Activated T-helper 2 cell treated with anti-CD3 and anti-CD28 coated beads, Interferon-gamma antibody, Interleukin-2, Interleukin-4, amounts not matched to agents 10 μg/mL and 5 μg/mL and 100 μg/mL, durations not matched to agents 14 hours and 24 hours and 36 hours (primary cell): ENCODE results near the gene HTR1B. TPM values are rescaled to one million over a fixed set of nuclear protein-coding genes. Genes with fewer than 3 reads are reported as not detected.

Experiments used
- DNase-seq: peaks from one replicate; pipeline ENCODE4 v3.0.0; 2021; ENCODE audit warnings: low spot score
- H3K27ac Mint-ChIP-seq: one replicate; pipeline ENCODE4 v1.8.0; 2021; ENCODE audit warnings: mixed read lengths
- H3K27me3 Mint-ChIP-seq: one replicate; pipeline ENCODE4 v1.8.0; 2021; ENCODE audit warnings: low read depth, mixed read lengths
- H3K36me3 Mint-ChIP-seq: one replicate; pipeline ENCODE4 v1.8.0; 2021; ENCODE audit warnings: low read depth, mixed read lengths
- H3K4me1 Mint-ChIP-seq: one replicate; pipeline ENCODE4 v1.8.0; 2021; ENCODE audit warnings: low read depth, mixed read lengths
- H3K4me3 Mint-ChIP-seq: one replicate; pipeline ENCODE4 v1.8.0; 2021; ENCODE audit warnings: low read depth, mild to moderate bottlenecking, moderate library complexity, mixed read lengths
- H3K9me3 Mint-ChIP-seq: one replicate; pipeline ENCODE4 v1.8.0; 2021; ENCODE audit warnings: mixed read lengths
- intact Hi-C: fragments of 100-400 bp; cut with micrococcal nuclease; formaldehyde crosslinking; loops from one replicate; pipeline ENCODE4 v1.15.1; 2023
- total RNA-seq: library from RNA; stranded (reverse); gene quantifications from 2 replicates; pipeline ENCODE4 v1.2.3, GENCODE V29; 2022

The HTR1B gene
- not detected in 2 replicates for total RNA-seq

- Mint-ChIP-seq H3K4me3 (no peak within 1 kb of the TSS), H3K36me3 (no peaks in the 10 kb centered on the region), H3K27me3 (peaks cover 46% of the 10 kb centered on the region), H3K4me1 (peaks cover 10% of the 10 kb centered on the region), H3K9me3 (peaks cover 4% of the 10 kb centered on the region), H3K27ac (no peak within 1 kb of the TSS)
- no peak for DNase-seq
- intact Hi-C loops, result no loop called here
Observed at GRCh38 chr6:77463308-77463860, at the start of gene HTR1B. HTR1B (minus strand) TSS chr6:77463491; CDS start chr6:77463403, 88 bp downstream.

- Mint-ChIP-seq H3K4me1 (no peaks in the 10 kb centered on the region), H3K36me3 (no peaks in the 10 kb centered on the region), H3K27ac (no peak overlapping the region), H3K27me3 (no peaks in the 10 kb centered on the region), H3K4me3 (no peak overlapping the region), H3K9me3 (peaks cover 26% of the 10 kb centered on the region)
- intact Hi-C loops, result no loop called here
- no peak for DNase-seq
Observed at GRCh38 chr6:77512554-77512953, 49.3 kb upstream of the HTR1B start.

GRCh38 chr6:77511860-77512259, 48.6 kb upstream of the HTR1B start:
- intact Hi-C loops, result no loop called here
- no peaks in the 10 kb centered on the region for H3K4me1 Mint-ChIP-seq
- no peak for DNase-seq
- peaks cover 26% of the 10 kb centered on the region for H3K9me3 Mint-ChIP-seq
- no peaks in the 10 kb centered on the region for H3K36me3 Mint-ChIP-seq
- no peaks in the 10 kb centered on the region for H3K27me3 Mint-ChIP-seq
- H3K27ac Mint-ChIP-seq, result no peak overlapping the region
- no peak overlapping the region for H3K4me3 Mint-ChIP-seq

- Mint-ChIP-seq H3K36me3 (no peaks in the 10 kb centered on the region), H3K4me1 (no peaks in the 10 kb centered on the region), H3K27ac (no peak overlapping the region), H3K4me3 (no peak overlapping the region), H3K27me3 (no peaks in the 10 kb centered on the region), H3K9me3 (no peaks in the 10 kb centered on the region)
- intact Hi-C loops, result no loop called here
- no peak for DNase-seq
Observed at GRCh38 chr6:77502981-77503380, 39.7 kb upstream of the HTR1B start.

GRCh38 chr6:77492530-77492929, 29.2 kb upstream of the HTR1B start:
- DNase-seq, result no peak
- Mint-ChIP-seq H3K27ac (no peak overlapping the region), H3K4me3 (no peak overlapping the region), H3K36me3 (no peaks in the 10 kb centered on the region), H3K9me3 (no peaks in the 10 kb centered on the region), H3K4me1 (no peaks in the 10 kb centered on the region), H3K27me3 (no peaks in the 10 kb centered on the region)
- intact Hi-C loops, result no loop called here

GRCh38 chr6:77487808-77488425, 24.6 kb upstream of the HTR1B start:
- no peaks in the 10 kb centered on the region for H3K36me3 Mint-ChIP-seq

GRCh38 chr6:77482981-77483380, 19.7 kb upstream of the HTR1B start:
- Mint-ChIP-seq H3K27me3 (no peaks in the 10 kb centered on the region), H3K4me3 (no peak overlapping the region), H3K36me3 (no peaks in the 10 kb centered on the region), H3K27ac (no peak overlapping the region), H3K4me1 (no peaks in the 10 kb centered on the region), H3K9me3 (no peaks in the 10 kb centered on the region)
- DNase-seq, result no peak
- intact Hi-C loops, result no loop called here

More at GRCh38 chr6:77487808-77488425, 24.6 kb upstream of the HTR1B start:
- no peak overlapping the region for H3K4me3 Mint-ChIP-seq
- no peaks in the 10 kb centered on the region for H3K27me3 Mint-ChIP-seq
- no peak for DNase-seq
- no peaks in the 10 kb centered on the region for H3K4me1 Mint-ChIP-seq
- intact Hi-C loops, result no loop called here
- H3K9me3 Mint-ChIP-seq, result no peaks in the 10 kb centered on the region
- no peak overlapping the region for H3K27ac Mint-ChIP-seq

GRCh38 chr6:77474973-77475372, 11.7 kb upstream of the HTR1B start:
- no peaks in the 10 kb centered on the region for H3K36me3 Mint-ChIP-seq
- DNase-seq, result no peak
- peaks cover 2% of the 10 kb centered on the region for H3K4me1 Mint-ChIP-seq
- intact Hi-C loops, result no loop called here
- peaks cover 4% of the 10 kb centered on the region for H3K9me3 Mint-ChIP-seq
- H3K27me3 Mint-ChIP-seq, result no peaks in the 10 kb centered on the region
- no peak overlapping the region for H3K4me3 Mint-ChIP-seq
- no peak overlapping the region for H3K27ac Mint-ChIP-seq

GRCh38 chr6:77474286-77474956, 11.1 kb upstream of the HTR1B start:
- Mint-ChIP-seq H3K36me3 (no peaks in the 10 kb centered on the region), H3K27ac (no peak overlapping the region), H3K4me3 (no peak overlapping the region), H3K4me1 (peaks cover 2% of the 10 kb centered on the region), H3K27me3 (no peaks in the 10 kb centered on the region), H3K9me3 (peaks cover 4% of the 10 kb centered on the region)
- intact Hi-C loops, result no loop called here
- DNase-seq, result no peak

GRCh38 chr6:77470983-77471382, 7.7 kb upstream of the HTR1B start:
- intact Hi-C loops, result no loop called here
- H3K9me3 Mint-ChIP-seq, result peaks cover 7% of the 10 kb centered on the region
- H3K27ac Mint-ChIP-seq, result no peak overlapping the region
- DNase-seq, result no peak
- peaks cover 5% of the 10 kb centered on the region for H3K27me3 Mint-ChIP-seq
- no peaks in the 10 kb centered on the region for H3K36me3 Mint-ChIP-seq
- H3K4me1 Mint-ChIP-seq, result peaks cover 7% of the 10 kb centered on the region
- no peak overlapping the region for H3K4me3 Mint-ChIP-seq

GRCh38 chr6:77468939-77469338, 5.6 kb upstream of the HTR1B start:
- H3K27me3 Mint-ChIP-seq, result peaks cover 23% of the 10 kb centered on the region
- no peak for DNase-seq
- H3K4me1 Mint-ChIP-seq, result peaks cover 8% of the 10 kb centered on the region
- peaks cover 4% of the 10 kb centered on the region for H3K9me3 Mint-ChIP-seq
- intact Hi-C loops, result no loop called here
- H3K4me3 Mint-ChIP-seq, result no peak overlapping the region
- no peaks in the 10 kb centered on the region for H3K36me3 Mint-ChIP-seq
- H3K27ac Mint-ChIP-seq, result no peak overlapping the region

GRCh38 chr6:77466451-77467437, 3.5 kb upstream of the HTR1B start:
- Mint-ChIP-seq H3K27ac (no peak overlapping the region), H3K4me3 (peak overlapping the region; percentile 86), H3K4me1 (peaks cover 10% of the 10 kb centered on the region), H3K9me3 (peaks cover 4% of the 10 kb centered on the region), H3K36me3 (no peaks in the 10 kb centered on the region), H3K27me3 (peaks cover 42% of the 10 kb centered on the region)
- DNase-seq, result no peak
- intact Hi-C loops, result no loop called here
